ENCODE measurements around the gene PML. TPM values are rescaled to one million over a fixed set of nuclear protein-coding genes. Genes with fewer than 3 reads are reported as not detected.
"Not testable (repeated sequence)": the region's sequence is repeated elsewhere in the genome, so short reads cannot be mapped to it uniquely, and the experiment has no call there.

Gene PML
- total and polyA plus RNA-seq, 4 donors: 8.2 to 15.2 (median 10.8) TPM

DNA sequence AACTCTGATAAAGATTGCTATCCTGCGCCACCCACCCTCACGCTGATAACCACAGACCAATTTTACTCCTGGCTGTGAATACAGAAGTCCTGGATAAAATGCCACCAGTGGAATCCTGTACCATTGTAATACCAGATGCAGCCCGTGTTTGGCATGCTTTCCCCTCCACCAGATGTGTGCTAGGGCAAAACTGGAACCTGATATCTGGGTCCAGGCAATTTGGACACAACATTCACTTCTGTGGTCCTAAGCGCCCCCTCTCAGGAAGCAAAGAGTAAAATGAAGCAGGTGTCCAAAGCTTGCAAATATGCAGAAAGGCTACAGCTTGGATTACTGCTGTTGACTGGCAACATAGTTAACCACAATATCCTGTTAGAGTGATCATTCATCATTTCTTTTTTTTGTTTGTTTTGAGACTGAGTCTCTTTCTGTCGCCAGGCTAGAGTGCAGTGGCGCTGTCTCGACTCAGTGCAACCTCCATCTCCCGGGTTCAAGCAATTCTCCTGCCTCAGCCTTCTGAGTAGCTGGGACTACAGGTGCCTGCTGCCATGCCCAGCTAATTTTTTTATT, 35.4 kb upstream of the PML start:
- Histone ChIP-seq H3K27ac (ENCODE audit: low read depth in 1 of 2, low read length in 2 of 2) (no peak overlapping the region), H3K36me3 (ENCODE audit: control insufficient read depth in 4 of 4, insufficient read depth in 3 of 4, low read depth in 1 of 4, low read length in 3 of 4) (no peaks in the 10 kb centered on the region), H3K27me3 (ENCODE audit: control insufficient read depth in 4 of 4, insufficient read depth in 4 of 4, low read length in 3 of 4) (peaks cover 0 to 3% (median 0%) of the 10 kb centered on the region in 4 donors), H3K9me3 (ENCODE audit: control insufficient read depth in 4 of 4, low read length in 3 of 4) (no peaks in the 10 kb centered on the region), H3K9ac (ENCODE audit: low read depth in 1 of 2, low read length in 2 of 2) (no peak overlapping the region), H3K4me1 (ENCODE audit: control insufficient read depth in 4 of 4, insufficient read depth in 4 of 4, low read length in 3 of 4) (no peaks in the 10 kb centered on the region), H3K4me3 (ENCODE audit: low read depth in 1 of 3, low read length in 3 of 3) (no peak overlapping the region)
- DNase-seq (ENCODE audit: low spot score): no peak
- 59% methylated on average over 8 of the region's 8 CpGs for WGBS
- TF ChIP-seq NR2F2 (IDR thresholded peaks at IDR 0.05) (no peak), FOXA2 (IDR thresholded peaks at IDR 0.05) (no peak), RXRA (IDR thresholded peaks at IDR 0.05) (no peak), HNF4G (IDR thresholded peaks at IDR 0.05) (no peak), EGR1 (IDR thresholded peaks at IDR 0.05; ENCODE audit: low read depth in 2 of 2) (no peak), TAF1 (conservative IDR thresholded peaks at IDR 0.05) (no peak)
- TF ChIP-seq, protein P1, sequence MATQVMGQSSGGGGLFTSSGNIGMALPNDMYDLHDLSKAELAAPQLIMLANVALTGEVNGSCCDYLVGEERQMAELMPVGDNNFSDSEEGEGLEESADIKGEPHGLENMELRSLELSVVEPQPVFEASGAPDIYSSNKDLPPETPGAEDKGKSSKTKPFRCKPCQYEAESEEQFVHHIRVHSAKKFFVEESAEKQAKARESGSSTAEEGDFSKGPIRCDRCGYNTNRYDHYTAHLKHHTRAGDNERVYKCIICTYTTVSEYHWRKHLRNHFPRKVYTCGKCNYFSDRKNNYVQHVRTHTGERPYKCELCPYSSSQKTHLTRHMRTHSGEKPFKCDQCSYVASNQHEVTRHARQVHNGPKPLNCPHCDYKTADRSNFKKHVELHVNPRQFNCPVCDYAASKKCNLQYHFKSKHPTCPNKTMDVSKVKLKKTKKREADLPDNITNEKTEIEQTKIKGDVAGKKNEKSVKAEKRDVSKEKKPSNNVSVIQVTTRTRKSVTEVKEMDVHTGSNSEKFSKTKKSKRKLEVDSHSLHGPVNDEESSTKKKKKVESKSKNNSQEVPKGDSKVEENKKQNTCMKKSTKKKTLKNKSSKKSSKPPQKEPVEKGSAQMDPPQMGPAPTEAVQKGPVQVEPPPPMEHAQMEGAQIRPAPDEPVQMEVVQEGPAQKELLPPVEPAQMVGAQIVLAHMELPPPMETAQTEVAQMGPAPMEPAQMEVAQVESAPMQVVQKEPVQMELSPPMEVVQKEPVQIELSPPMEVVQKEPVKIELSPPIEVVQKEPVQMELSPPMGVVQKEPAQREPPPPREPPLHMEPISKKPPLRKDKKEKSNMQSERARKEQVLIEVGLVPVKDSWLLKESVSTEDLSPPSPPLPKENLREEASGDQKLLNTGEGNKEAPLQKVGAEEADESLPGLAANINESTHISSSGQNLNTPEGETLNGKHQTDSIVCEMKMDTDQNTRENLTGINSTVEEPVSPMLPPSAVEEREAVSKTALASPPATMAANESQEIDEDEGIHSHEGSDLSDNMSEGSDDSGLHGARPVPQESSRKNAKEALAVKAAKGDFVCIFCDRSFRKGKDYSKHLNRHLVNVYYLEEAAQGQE (IDR thresholded peaks at IDR 0.05): no peak
- TF ChIP-seq, protein P2, sequence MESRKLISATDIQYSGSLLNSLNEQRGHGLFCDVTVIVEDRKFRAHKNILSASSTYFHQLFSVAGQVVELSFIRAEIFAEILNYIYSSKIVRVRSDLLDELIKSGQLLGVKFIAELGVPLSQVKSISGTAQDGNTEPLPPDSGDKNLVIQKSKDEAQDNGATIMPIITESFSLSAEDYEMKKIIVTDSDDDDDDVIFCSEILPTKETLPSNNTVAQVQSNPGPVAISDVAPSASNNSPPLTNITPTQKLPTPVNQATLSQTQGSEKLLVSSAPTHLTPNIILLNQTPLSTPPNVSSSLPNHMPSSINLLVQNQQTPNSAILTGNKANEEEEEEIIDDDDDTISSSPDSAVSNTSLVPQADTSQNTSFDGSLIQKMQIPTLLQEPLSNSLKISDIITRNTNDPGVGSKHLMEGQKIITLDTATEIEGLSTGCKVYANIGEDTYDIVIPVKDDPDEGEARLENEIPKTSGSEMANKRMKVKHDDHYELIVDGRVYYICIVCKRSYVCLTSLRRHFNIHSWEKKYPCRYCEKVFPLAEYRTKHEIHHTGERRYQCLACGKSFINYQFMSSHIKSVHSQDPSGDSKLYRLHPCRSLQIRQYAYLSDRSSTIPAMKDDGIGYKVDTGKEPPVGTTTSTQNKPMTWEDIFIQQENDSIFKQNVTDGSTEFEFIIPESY (IDR thresholded peaks at IDR 0.05): no peak
- TF ChIP-seq, protein P3, sequence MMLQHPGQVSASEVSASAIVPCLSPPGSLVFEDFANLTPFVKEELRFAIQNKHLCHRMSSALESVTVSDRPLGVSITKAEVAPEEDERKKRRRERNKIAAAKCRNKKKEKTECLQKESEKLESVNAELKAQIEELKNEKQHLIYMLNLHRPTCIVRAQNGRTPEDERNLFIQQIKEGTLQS (IDR thresholded peaks at IDR 0.05): no peak

DNA sequence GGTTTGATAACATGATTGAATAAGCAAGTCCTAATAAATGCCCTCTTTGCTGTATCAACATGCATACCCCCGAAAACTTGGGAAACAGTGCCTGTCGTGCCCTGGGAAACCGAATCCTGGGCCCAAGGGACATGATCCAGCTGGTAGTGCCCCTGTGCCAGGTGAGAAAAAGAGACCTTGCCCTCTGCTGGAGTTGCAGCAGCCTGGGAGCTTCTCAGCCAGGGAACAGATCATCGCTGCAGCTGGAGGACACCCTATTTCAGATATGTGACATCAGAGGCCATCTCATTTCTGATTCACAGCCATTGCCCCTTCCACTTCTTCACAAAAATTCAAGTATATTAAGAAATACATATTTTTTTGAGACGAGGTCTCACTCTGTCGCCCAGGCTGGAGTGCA, 34.7 kb upstream of the PML start:
- Histone ChIP-seq H3K36me3 (ENCODE audit: control insufficient read depth in 4 of 4, insufficient read depth in 3 of 4, low read depth in 1 of 4, low read length in 3 of 4) (no peaks in the 10 kb centered on the region), H3K27me3 (ENCODE audit: control insufficient read depth in 4 of 4, insufficient read depth in 4 of 4, low read length in 3 of 4) (peaks cover 0 to 3% (median 0%) of the 10 kb centered on the region in 4 donors), H3K9me3 (ENCODE audit: control insufficient read depth in 4 of 4, low read length in 3 of 4) (no peaks in the 10 kb centered on the region), H3K4me3 (ENCODE audit: low read depth in 1 of 3, low read length in 3 of 3) (no peak overlapping the region), H3K9ac (ENCODE audit: low read depth in 1 of 2, low read length in 2 of 2) (no peak overlapping the region), H3K4me1 (ENCODE audit: control insufficient read depth in 4 of 4, insufficient read depth in 4 of 4, low read length in 3 of 4) (peaks cover 0 to under 1% (median under 1%) of the 10 kb centered on the region in 4 donors), H3K27ac (ENCODE audit: low read depth in 1 of 2, low read length in 2 of 2) (no peak overlapping the region)
- TF ChIP-seq HNF4G (IDR thresholded peaks at IDR 0.05): no peak
- no peak for TF ChIP-seq EGR1 (IDR thresholded peaks at IDR 0.05; ENCODE audit: low read depth in 2 of 2)
- no peak for TF ChIP-seq YY1 (IDR thresholded peaks at IDR 0.05)
- TF ChIP-seq, protein P4, sequence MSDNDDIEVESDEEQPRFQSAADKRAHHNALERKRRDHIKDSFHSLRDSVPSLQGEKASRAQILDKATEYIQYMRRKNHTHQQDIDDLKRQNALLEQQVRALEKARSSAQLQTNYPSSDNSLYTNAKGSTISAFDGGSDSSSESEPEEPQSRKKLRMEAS (IDR thresholded peaks at IDR 0.05): no peak
- TF ChIP-seq, protein P5, sequence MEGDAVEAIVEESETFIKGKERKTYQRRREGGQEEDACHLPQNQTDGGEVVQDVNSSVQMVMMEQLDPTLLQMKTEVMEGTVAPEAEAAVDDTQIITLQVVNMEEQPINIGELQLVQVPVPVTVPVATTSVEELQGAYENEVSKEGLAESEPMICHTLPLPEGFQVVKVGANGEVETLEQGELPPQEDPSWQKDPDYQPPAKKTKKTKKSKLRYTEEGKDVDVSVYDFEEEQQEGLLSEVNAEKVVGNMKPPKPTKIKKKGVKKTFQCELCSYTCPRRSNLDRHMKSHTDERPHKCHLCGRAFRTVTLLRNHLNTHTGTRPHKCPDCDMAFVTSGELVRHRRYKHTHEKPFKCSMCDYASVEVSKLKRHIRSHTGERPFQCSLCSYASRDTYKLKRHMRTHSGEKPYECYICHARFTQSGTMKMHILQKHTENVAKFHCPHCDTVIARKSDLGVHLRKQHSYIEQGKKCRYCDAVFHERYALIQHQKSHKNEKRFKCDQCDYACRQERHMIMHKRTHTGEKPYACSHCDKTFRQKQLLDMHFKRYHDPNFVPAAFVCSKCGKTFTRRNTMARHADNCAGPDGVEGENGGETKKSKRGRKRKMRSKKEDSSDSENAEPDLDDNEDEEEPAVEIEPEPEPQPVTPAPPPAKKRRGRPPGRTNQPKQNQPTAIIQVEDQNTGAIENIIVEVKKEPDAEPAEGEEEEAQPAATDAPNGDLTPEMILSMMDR (IDR thresholded peaks at IDR 0.05; ENCODE audit: low read depth, low read length, missing input control): no peak
- TF ChIP-seq NR2F2 (IDR thresholded peaks at IDR 0.05): no peak
- no peak for DNase-seq (ENCODE audit: low spot score)
- 69% methylated on average over 6 of the region's 6 CpGs for WGBS

DNA sequence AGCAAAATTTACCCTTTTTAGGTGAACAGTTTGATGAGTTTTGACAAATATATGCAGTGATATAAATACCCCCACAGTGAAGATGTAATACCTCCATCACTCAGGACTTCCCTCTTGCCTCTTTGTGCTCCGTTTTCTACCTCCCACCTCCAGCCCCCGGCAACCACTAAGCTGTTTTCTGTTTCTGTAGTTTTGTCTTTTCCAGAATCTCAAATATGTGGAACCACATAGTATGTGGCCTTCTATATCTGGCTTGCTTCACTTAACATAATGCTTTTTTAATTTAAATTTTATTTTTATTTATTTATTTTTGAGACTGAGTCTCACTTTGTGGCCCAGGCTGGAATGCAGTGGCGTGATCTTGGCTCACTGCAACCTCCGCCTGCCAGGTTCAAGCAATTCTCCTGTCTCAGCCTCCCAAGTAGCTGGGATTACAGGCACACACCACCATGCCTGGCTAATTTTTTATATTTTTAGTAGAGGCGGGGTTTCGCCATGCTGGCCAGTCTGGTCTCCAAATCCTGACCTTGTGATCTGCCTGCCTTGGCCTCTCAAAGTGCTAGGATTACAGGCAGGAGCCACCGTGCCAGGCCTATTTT, 33.9 kb upstream of the PML start:
- H3K27me3 ChIP-seq (ENCODE audit: control insufficient read depth in 4 of 4, insufficient read depth in 4 of 4, low read length in 3 of 4); H3K9me3 ChIP-seq (ENCODE audit: control insufficient read depth in 4 of 4, low read length in 3 of 4); H3K36me3 ChIP-seq (ENCODE audit: control insufficient read depth in 4 of 4, insufficient read depth in 3 of 4, low read depth in 1 of 4, low read length in 3 of 4); H3K9ac ChIP-seq (ENCODE audit: low read depth in 1 of 2, low read length in 2 of 2); DNase-seq (ENCODE audit: low spot score); H3K4me1 ChIP-seq (ENCODE audit: control insufficient read depth in 4 of 4, insufficient read depth in 4 of 4, low read length in 3 of 4); H3K27ac ChIP-seq (ENCODE audit: low read depth in 1 of 2, low read length in 2 of 2); H3K4me3 ChIP-seq (ENCODE audit: low read depth in 1 of 3, low read length in 3 of 3): not testable (repeated sequence)
- 92% methylated on average over 7 of the region's 7 CpGs for WGBS

Measured in liver (tissue), 9 donors.